CD4-positive, alpha-beta T cell treated with Interleukin-4 for 4 hours (primary cell): ENCODE results near the gene MYO1B.

Experiments used
- DNase-seq: peaks from one replicate; pipeline ENCODE4 v3.0.0-alpha.2; 2020

The MYO1B gene

DNA sequence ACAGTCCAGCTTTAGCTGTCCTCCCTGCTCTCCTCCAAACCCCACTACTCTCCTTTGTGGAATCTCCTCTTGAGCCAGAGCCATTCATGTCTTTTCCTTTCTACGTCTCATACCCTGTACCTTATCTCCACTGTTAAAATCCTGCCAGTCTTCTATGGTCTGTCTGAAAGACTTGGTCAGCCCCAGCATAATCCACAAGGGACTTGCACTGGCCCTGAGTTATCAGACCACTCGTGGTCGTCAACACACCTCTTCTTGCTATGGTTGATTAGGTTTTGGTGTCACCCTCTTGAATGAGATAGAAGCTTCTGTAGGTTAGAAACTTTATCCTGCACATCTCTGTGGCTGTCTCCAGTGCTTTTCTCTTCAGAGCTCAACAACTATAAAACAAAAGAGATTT is 56.8 kb downstream of the MYO1B start:
- no peak for DNase-seq

GRCh38 chr2:191302459-191303139 is 57.4 kb downstream of the MYO1B start:
- DNase-seq = peak; percentile 5

DNA sequence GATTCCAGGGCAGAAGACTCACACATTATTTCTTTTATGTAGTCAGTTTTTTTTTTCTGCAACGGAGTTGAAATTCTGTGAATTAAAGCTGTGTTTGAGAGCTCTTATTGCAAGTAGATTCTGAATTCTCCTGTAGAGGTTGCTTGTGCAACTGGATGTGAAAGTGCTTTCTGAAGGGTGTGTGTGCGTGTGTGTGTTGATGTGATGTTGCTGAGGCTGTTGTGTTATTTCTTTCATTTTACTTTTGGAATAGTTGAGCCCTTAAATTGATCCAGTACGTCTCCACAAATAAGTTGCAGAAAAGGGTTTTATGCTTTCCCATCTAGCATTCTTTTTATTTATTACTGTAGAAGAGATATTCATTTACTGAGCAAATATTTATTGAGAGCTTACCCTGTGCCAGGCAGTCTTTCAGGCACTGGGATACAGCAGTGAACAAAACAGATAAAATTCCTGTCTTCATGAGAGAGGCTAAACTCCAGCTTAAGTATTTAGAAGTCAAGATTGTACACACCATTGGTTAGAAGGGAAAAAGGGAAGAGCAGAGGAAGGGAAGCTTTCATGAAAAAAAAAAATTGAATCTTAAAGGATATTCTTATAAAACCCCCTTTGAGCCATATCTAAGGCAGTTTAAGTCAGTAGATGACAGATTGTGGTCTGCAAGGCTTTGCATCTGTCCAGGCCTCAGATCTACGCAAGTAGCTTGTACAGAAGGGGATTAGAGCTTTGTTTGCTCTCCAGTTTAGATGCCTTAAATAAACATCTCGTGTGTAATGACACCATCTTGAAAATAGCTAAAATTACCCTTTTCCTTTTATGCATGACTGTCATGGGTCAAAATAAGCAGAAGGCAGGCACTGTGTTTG is 58.2 kb downstream of the MYO1B start:
- DNase-seq = no peak

- DNase-seq = no peak
These were observed 60.0 kb downstream of the MYO1B start for GRCh38 chr2:191304939-191305875.

DNA sequence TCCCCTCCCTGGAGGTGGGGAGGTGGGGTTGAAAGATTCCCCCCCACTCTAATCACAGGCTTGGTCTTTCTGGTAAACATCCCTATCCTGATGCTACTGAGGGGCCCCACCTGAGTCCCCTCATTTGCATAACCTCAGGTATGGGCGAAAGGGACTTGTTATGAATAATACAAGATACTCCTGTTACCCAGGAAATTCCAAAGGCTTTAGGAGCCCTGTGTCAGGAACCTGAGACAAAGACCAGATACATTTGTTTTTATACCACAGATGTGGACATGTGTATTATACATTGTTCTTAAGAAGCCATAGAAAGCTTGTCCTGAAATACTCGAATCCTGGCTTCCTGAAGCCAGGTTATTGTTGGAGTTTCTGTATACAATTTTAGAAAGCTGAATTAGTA is 62.8 kb downstream of the MYO1B start:
- DNase-seq = no peak

DNA sequence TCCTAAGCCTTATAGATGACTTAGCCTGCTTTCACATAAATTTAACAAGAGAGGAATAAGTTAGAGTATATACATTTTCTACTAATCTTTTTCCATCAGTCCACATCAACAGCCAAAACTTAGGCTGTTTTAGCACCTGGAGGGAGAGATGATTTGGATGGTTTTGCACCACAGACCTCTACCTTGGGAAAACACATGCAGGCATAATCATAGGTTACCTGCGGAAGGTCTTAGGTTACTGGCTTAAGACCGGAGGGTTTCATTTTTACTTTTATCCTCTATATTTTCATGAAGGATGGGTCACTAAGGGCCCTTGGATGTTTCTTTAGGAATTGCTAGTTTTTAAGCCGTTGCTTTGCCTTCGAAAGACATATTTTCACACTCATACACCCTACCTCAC is 66.0 kb downstream of the MYO1B start:
- DNase-seq = no peak

DNA sequence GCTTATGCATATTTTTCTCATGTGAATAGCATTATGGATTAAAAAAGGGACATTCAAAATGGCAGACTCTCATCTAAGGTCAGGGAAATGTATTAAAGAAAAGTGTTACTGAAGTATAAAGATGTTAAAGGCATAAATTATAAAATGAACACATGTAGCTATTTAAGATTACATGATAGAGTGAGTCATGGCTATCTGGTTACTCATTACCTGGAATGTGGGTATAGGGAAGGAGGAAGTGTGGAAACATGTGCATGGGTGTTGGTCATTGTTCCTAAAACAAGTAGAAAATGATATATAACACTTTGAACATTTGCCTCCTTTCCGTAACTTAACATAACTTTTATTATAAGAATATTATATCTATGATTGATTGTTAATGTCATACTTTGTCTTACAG is 66.4 kb downstream of the MYO1B start:
- no peak for DNase-seq

DNA sequence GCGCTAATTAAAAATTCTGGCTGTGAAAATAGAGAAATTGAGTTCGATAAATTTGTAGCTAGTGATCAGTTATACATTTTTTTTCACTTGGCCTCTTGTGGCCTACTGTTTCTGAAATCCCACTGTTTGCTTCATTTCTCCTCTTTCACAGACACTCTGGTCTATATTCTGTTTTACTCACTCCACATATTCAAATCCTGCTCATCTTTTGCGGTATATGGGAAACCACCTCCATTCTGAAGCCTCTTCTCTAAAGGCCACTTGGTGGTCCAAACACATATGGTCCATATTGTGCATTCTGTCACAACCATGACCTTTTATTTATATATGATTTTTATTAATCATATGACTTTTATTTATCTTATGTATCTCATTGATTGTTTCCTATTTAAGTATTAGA is 67.0 kb downstream of the MYO1B start:
- DNase-seq = no peak

DNA sequence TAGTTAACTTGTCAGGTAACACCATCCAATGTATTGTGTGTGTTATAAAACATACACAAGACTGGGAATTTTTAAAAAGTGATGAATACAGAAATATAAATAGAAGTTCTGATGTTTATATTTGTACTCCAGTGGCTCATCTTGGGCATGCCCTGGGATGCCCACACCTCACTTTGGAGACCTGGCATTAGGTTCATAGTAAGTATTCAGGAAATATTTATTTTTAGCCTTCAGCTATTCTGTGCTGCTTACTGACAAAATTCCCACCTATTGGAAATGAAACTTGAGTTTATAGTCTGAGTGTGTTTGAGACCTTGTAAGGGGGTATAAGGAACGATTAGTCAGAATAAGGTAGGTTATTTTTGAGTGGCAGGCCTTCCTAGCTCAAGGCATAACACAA is 67.5 kb downstream of the MYO1B start:
- no peak for DNase-seq

GRCh38 chr2:191314697-191315364 is 69.6 kb downstream of the MYO1B start:
- DNase-seq = no peak

DNA sequence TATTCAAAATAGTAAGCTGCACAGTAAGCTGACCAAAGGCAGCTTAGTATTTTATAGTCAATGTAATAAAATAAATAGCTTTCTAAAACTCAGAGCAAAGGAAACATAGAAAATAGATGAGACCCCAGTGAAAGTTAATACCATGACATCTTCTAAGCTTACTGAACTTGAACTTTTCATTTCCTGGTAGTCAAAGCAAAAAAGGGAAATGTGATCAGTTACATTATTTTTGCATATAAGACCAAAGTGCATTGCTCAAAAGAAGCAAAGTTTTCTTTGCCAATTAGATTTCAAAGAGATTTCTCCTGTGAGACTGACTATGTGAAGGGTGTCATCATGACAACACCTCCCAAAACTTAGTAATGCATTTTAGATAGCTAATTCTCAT is 70.2 kb downstream of the MYO1B start:
- no peak for DNase-seq

DNA sequence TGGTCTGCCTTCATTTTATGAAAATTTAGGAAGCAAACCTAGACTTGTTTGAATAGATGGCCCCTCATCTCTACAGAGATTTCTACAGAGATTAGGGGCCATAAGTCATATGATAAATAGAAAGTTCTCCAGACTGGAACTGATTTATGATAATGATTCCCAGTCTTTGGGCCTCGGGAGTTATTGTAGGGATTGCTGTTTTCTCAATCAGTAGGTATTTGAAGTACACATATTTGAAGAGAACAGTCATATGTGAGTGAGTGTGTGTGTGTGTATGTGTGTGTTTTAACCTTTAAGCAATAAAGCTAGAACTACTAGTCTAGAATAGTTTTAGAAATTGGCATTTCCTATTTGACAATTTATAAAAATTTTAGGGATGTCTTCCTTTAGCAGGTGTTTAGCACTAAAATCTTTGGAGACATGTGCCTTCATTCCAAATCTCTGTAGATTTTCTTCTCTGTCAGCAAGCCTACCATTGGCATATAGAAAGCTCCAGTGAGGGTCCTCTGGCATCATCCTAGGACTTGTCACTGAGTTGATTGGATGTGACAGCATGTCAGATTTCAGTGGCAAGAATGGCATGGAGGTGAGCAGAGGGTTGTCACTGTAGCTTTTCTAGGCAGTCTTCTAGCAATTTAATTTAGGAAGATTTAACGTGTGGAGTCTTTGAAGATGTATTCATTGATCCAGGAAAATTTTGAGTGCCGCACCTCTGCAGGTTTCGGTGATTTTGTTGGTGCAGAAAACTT is 71.2 kb downstream of the MYO1B start:
- no peak for DNase-seq

GRCh38 chr2:191318037-191318728 is 73.0 kb downstream of the MYO1B start:
- no peak for DNase-seq

DNA sequence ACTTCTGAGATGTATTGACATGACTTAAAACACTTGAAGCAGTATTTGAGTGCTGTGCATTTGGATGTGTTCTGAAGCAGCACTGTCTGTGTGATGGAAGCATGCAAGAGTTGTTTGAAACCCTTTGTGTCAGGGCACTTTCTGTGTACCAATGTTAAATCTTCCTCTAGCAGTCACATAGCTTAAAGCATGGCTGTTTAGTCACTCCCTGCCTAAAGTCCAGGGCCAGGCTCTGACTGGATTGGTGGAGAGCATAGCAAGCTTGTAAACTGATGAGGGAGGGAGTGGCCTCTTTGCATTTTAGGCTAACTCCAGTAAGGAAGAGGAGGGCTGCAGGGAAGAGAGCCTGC is 73.5 kb downstream of the MYO1B start:
- DNase-seq = no peak

DNA sequence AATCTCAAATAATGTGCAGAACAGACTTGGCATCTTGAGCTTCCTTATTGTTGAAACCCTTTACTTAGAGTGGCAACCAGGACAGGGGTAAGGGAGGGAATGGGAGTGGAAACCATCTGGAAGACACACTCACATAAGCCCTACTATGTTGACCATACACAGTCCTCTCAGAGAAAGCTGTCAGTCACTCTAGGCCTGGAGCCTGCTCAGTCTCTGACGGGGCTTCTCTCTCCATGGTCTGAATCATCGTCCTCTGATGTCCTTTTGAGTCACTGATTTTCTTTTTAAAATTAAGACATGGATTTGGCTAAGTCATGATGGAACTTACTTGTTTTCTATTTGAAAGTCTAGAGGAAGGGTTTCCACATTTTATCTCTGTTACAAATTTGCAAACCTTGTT is 74.0 kb downstream of the MYO1B start:
- DNase-seq = no peak

GRCh38 chr2:191320881-191321280 is 75.7 kb downstream of the MYO1B start:
- no peak for DNase-seq

GRCh38 chr2:191321861-191322662 is 76.9 kb downstream of the MYO1B start:
- peak; percentile 1 for DNase-seq

DNA sequence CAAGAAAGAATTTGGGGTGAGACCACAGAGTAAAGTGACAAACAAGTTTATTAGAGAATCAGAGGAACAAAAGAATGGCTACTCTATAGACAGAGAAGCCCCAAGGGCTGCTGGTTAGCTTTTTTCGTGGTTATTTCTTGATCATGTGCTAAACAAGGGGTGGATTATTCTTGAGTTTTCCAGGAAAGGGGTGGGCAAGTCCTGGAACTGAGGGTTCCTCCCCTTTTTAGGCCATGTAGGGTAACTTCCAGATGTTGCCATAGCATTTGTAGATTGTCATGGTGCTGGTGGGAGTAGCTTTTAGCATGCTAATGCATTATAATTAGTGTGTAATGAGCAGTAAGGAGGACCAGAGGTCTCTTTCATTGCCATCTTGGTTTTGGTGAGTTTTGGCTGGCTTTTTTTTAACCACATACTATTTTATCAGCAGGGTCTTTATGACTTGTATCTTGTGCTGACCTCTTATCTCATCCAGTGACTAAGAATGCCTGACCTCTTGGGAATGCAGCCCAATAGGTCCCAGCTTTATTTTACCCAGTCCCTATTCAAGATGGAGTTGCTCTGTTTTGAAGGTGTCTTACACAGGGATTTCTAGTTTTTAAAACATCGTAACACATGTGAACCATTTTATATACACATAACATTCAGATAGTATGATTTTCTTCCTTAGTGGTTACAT is 77.8 kb downstream of the MYO1B start:
- no peak for DNase-seq

- no peak for DNase-seq
These were observed 80.6 kb downstream of the MYO1B start for GRCh38 chr2:191325651-191326365.
